Mesenchymal stem cell (in vitro differentiated cells and primary cell): ENCODE measurements around the gene CIAO2A.

Experiments
- DNase-seq: peaks from one replicate; pipeline ENCODE4 v3.0.0-alpha.2; 2013
- H2AFZ ChIP-seq: one replicate; pipeline ENCODE4 v1.6.1; 2013; ENCODE audit warnings: low read depth, mild to moderate bottlenecking, control low read depth, inconsistent platforms, low read length, moderate library complexity
- H2AK5ac ChIP-seq: 2 replicates; pipeline ENCODE4 v1.6.1; 2013; ENCODE audit warnings: low read length, moderate library complexity, mild to moderate bottlenecking, inconsistent platforms; ENCODE audit not compliant: severe bottlenecking
- H2BK120ac ChIP-seq: one replicate; pipeline ENCODE4 v1.6.1; 2013; ENCODE audit warnings: low read depth, mild to moderate bottlenecking, inconsistent platforms, low read length, moderate library complexity
- H2BK12ac ChIP-seq, 2 experiments: one replicate each; pipeline ENCODE4 v1.6.1; 2013; ENCODE audit warnings: inconsistent platforms in 2 of 2, low read length in 2 of 2, mild to moderate bottlenecking in 2 of 2, moderate library complexity in 2 of 2, control low read depth in 1 of 2
- H2BK15ac ChIP-seq: one replicate; pipeline ENCODE4 v1.6.1; 2013; ENCODE audit warnings: mild to moderate bottlenecking, low read depth, inconsistent platforms; ENCODE audit not compliant: poor library complexity, severe bottlenecking
- H2BK5ac ChIP-seq: 2 replicates; pipeline ENCODE4 v1.6.1; 2013; ENCODE audit warnings: low read depth, mild to moderate bottlenecking, low read length, control low read depth, inconsistent platforms; ENCODE audit not compliant: poor library complexity, severe bottlenecking
- H3K14ac ChIP-seq, 2 experiments: one replicate each; pipeline ENCODE4 v1.6.1; 2013; ENCODE audit warnings: inconsistent platforms in 2 of 2, low read length in 2 of 2, control low read depth in 1 of 2, mild to moderate bottlenecking in 1 of 2, moderate library complexity in 1 of 2
- H3K18ac ChIP-seq, 2 experiments: one replicate each; pipeline ENCODE4 v1.6.1; 2013; ENCODE audit warnings: inconsistent platforms in 2 of 2, low read length in 2 of 2, control low read depth in 1 of 2, low read depth in 1 of 2, mild to moderate bottlenecking in 1 of 2
- H3K23ac ChIP-seq, 2 experiments: one replicate each; pipeline ENCODE4 v1.6.1; 2013; ENCODE audit warnings: inconsistent platforms in 2 of 2, low read length in 2 of 2, mild to moderate bottlenecking in 2 of 2, moderate library complexity in 2 of 2, control low read depth in 1 of 2
- H3K27ac ChIP-seq: 2 replicates; pipeline ENCODE4 v1.5.1; 2013; ENCODE audit warnings: mild to moderate bottlenecking, moderate library complexity, low read length, control low read depth, inconsistent platforms; ENCODE audit not compliant: poor library complexity, severe bottlenecking
- H3K27me3 ChIP-seq, 2 experiments: 2 replicates each; pipeline versions ENCODE4 v1.6.1 to v1.7.0; 2013; ENCODE audit warnings: low read length in 2 of 2, mild to moderate bottlenecking in 2 of 2, moderate library complexity in 2 of 2, control low read depth in 1 of 2, inconsistent platforms in 1 of 2; ENCODE audit not compliant: control insufficient read depth in 1 of 2, insufficient read depth in 1 of 2
- H3K36me3 ChIP-seq, 2 experiments: 2 replicates each; pipeline versions ENCODE4 v1.6.1 to v1.7.0; 2013; ENCODE audit warnings: low read length in 2 of 2, control low read depth in 1 of 2, inconsistent platforms in 1 of 2, low read depth in 1 of 2, mild to moderate bottlenecking in 1 of 2; ENCODE audit not compliant: insufficient read depth in 2 of 2, control insufficient read depth in 1 of 2
- H3K4ac ChIP-seq, 2 experiments: one replicate each; pipeline ENCODE4 v1.6.1; 2013; ENCODE audit warnings: inconsistent platforms in 2 of 2, low read length in 2 of 2, mild to moderate bottlenecking in 2 of 2, moderate library complexity in 2 of 2, control low read depth in 1 of 2, low read depth in 1 of 2
- H3K4me1 ChIP-seq: 2 replicates; pipeline ENCODE4 v1.6.1; 2013; ENCODE audit warnings: low read depth, low read length, control low read depth; ENCODE audit not compliant: control insufficient read depth, insufficient read depth
- H3K4me2 ChIP-seq: 2 replicates; pipeline ENCODE4 v1.6.1; 2013; ENCODE audit warnings: low read length, mild to moderate bottlenecking, inconsistent platforms; ENCODE audit not compliant: poor library complexity, severe bottlenecking
- H3K4me3 ChIP-seq, 2 experiments: 2 replicates each; pipeline versions ENCODE4 v1.5.1 to v1.7.0; 2013; ENCODE audit warnings: low read length in 2 of 2, mild to moderate bottlenecking in 2 of 2, control low read depth in 1 of 2, low read depth in 1 of 2; ENCODE audit not compliant: insufficient read depth in 1 of 2
- H3K79me1 ChIP-seq: replicated peaks from 2 replicates; pipeline ENCODE4 v1.6.1; 2013; ENCODE audit warnings: mild to moderate bottlenecking, control low read depth, low read length, inconsistent platforms; ENCODE audit not compliant: poor library complexity, severe bottlenecking
- H3K9ac ChIP-seq: 2 replicates; pipeline ENCODE4 v1.7.0; 2013; ENCODE audit warnings: mild to moderate bottlenecking, low read length, moderate library complexity
- H3K9me3 ChIP-seq: 2 replicates; pipeline ENCODE4 v1.7.0; 2013; ENCODE audit warnings: mild to moderate bottlenecking, low read length; ENCODE audit not compliant: control insufficient read depth
- H4K8ac ChIP-seq: one replicate; pipeline ENCODE4 v1.6.1; 2013; ENCODE audit warnings: inconsistent platforms, mild to moderate bottlenecking, low read length, moderate library complexity
- H4K91ac ChIP-seq: one replicate; pipeline ENCODE4 v1.6.1; 2013; ENCODE audit warnings: mild to moderate bottlenecking, low read length, inconsistent platforms
- WGBS: methylation state at CpG from one replicate; pipeline ENCODE4 v1.1.7; 2013; ENCODE audit warnings: mixed read lengths; 5-methylcytosine and 5-hydroxymethylcytosine counted together

The CIAO2A gene

DNA sequence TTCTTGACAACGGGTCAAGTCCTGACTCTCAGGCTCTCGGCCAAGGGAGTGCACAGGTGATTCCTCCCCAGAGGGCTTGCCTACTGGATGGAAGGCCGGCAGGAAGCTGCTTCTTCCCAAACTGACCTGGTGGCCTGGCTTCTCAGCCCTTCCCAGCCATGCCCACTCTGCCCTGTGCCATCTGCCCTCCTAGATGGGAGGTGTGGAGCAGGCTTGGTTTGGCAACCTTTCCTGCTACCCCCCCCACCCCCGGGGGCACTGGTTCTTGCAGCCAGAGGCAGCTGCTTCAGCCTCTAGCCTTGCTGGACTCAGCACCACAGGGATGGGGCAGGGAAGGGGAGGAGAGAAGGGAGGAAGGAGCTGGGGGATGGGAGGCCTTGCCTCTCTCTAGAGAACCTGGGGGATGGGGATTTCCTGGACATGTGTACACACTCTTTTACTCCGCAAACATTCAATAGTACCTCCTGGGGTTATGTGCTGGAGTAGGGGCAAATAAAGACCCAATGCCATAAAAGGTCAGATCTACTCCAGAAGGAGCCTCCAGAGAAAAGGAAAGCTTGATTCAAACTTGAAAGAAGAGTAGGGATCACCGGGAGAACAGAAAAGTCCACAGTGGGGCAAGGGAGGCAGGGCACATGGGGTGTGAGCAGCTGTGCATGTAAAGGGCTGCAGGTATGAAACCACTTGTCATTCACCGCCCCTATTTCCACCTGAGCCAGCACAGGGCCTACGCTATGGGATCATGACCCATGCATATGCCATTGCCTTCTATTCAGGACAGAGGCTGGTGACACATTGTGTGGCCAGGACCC lies 43.2 kb downstream of the CIAO2A start:
- Histone ChIP-seq H2BK5ac (peak overlapping the region; percentile 21), H3K18ac (no peak overlapping the region), H4K8ac (peak overlapping the region; percentile 42), H3K4me2 (no peak overlapping the region), H2AFZ (no peak overlapping the region), H4K91ac (no peak overlapping the region), H2AK5ac (no peak overlapping the region), H2BK15ac (no peak overlapping the region), H3K4me3 (no peak overlapping the region), H3K9ac (no peak overlapping the region), H2BK12ac (no peak overlapping the region), H3K14ac (no peak overlapping the region), H2BK120ac (no peak overlapping the region), H3K79me1 (no peaks in the 10 kb centered on the region), H3K4ac (no peak overlapping the region), H3K9me3 (no peaks in the 10 kb centered on the region), H3K36me3 (no peaks in the 10 kb centered on the region), H3K27ac (no peak overlapping the region), H3K4me1 (peaks cover 17% of the 10 kb centered on the region), H3K27me3 (peaks cover 18 to 37% of the 10 kb centered on the region in 2 experiments), H3K23ac (no peak overlapping the region)
- no peak for DNase-seq
- WGBS, result 80% methylated on average over 6 of the region's 8 CpGs

DNA sequence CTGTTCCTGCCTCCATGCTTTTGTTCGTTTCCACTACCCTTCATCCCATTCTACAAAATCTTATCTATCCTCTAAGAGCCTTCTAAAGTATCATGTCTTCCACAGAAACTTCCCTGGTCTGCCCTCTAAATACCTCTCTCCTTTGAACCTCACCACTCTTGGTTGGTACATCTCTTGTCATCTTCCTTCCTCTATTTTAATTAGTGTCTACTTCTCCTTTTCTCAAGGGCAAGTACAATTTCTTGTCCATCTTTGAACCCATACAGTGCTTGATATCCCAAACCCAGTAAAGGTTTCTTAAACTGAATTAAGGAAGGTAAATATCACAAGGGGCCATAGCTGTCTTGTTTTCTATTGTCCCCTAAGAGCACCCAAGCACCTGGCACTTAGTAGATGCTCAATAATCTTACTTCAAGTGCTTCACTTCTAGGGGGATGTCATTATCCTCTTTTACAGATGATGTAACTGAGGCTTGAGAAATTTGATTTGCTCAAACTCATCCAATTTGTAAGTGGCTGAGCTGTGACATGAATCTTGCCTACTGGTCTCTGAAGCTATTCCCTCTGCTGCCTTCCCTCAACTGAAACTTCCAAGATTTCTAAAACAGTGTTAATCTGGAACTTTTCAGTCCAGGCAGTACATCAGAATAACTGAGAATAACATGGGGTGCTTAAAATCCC lies 44.7 kb downstream of the CIAO2A start:
- 82% methylated on average over 1 of the region's 1 CpG for WGBS
- Histone ChIP-seq H4K91ac (no peak overlapping the region), H3K27ac (no peak overlapping the region)

DNA sequence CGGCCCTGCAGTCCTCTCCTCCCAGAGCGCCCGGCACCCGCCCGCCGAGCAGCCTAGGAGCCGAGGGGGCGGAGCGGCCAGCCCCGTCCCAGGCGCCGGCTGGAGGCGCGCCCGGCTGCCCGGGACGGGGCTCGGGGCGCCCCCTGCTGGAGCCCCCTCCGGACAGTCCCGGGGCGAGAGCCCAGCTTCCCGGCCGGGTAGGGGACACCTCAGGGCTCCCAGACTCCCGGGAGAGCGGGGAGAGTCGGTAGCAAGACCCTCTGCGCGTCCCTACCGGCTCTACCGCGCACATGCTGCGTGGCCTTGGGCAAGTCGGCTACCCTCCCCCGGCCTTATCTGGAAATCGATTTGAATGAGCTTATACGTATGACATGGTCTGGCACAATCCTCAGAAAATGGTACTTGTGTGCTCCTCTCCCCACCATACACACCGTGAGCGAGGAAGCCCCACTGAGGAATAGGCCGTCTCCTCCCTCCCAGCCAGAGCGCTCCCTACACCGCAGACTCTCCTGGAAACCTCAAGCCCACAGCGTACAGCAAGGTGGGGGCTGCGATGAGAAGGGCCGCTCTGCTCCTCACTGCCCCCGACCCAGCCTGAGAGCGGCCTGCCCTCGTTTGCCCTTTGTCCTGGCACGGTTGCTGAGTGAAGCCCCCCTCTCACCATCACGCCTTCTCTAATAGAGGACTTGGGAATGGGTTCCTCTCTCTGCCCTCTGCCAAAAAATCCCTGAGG lies 47.1 kb downstream of the CIAO2A start, which contains the start of gene DAPK2:
TSS of gene DAPK2 (minus strand) at position 65 of the 733 bp plus-strand sequence. CDS start 6,224 bp downstream, outside the sequence.
- 5% methylated on average over 44 of the region's 50 CpGs for WGBS

More for the DNA sequence above, 44.7 kb downstream of the CIAO2A start:
- Histone ChIP-seq H2BK15ac (no peak overlapping the region), H3K14ac (no peak overlapping the region), H3K36me3 (no peaks in the 10 kb centered on the region), H3K4me2 (no peak overlapping the region), H3K9ac (no peak overlapping the region), H3K4ac (no peak overlapping the region), H3K23ac (no peak overlapping the region), H3K79me1 (no peaks in the 10 kb centered on the region), H2BK12ac (no peak overlapping the region), H3K18ac (no peak overlapping the region), H2AK5ac (no peak overlapping the region), H3K4me1 (peaks cover 25% of the 10 kb centered on the region), H2AFZ (no peak overlapping the region), H4K8ac (no peak overlapping the region), H3K9me3 (no peaks in the 10 kb centered on the region), H3K4me3 (no peak overlapping the region), H3K27me3 (peaks cover 18 to 53% of the 10 kb centered on the region in 2 experiments), H2BK5ac (no peak overlapping the region), H2BK120ac (no peak overlapping the region)
- DNase-seq, result no peak

More for the DNA sequence above, 47.1 kb downstream of the CIAO2A start, which contains the start of gene DAPK2:
- no peaks in the 10 kb centered on the region for H3K36me3 ChIP-seq
- DNase-seq, result peak; percentile 49
- peaks cover 25% of the 10 kb centered on the region for H3K4me1 ChIP-seq
- H4K8ac ChIP-seq, result peak within 1 kb of the TSS; percentile 14
- no peak within 1 kb of the TSS for H3K27ac ChIP-seq
- H2BK120ac ChIP-seq, result no peak within 1 kb of the TSS
- H4K91ac ChIP-seq, result peak within 1 kb of the TSS; percentile 20
- H3K4me3 ChIP-seq, result peak within 1 kb of the TSS; percentile 61 to 80
- H3K4ac ChIP-seq, result no peak within 1 kb of the TSS
- peak within 1 kb of the TSS; percentile 2 for H2AFZ ChIP-seq
- H2AK5ac ChIP-seq, result no peak within 1 kb of the TSS
- H3K27me3 ChIP-seq, result peaks cover 23 to 70% of the 10 kb centered on the region in 2 experiments
- H3K18ac ChIP-seq, result no peak within 1 kb of the TSS
- H3K79me1 ChIP-seq, result no peaks in the 10 kb centered on the region
- peak within 1 kb of the TSS in 1 of 2 experiments; percentile 16 for H3K23ac ChIP-seq
- peak within 1 kb of the TSS; percentile 83 for H3K9ac ChIP-seq
- no peak within 1 kb of the TSS for H2BK12ac ChIP-seq
- H3K9me3 ChIP-seq, result no peaks in the 10 kb centered on the region
- H3K14ac ChIP-seq, result peak within 1 kb of the TSS in 1 of 2 experiments; percentile 44
- H2BK15ac ChIP-seq, result no peak within 1 kb of the TSS
- H2BK5ac ChIP-seq, result no peak within 1 kb of the TSS
- peak within 1 kb of the TSS; percentile 62 for H3K4me2 ChIP-seq
